Activated CD8-positive, alpha-beta memory T cell treated with anti-CD3 and anti-CD28 coated beads for 48 hours (primary cell): ENCODE data around the gene NIFK.
"Not testable (repeated sequence)": the region's sequence is repeated elsewhere in the genome, so short reads cannot be mapped to it uniquely, and the experiment has no call there.

ENCODE experiments used
- DNase-seq, 3 experiments: peaks; one replicate each; pipeline ENCODE4 v3.0.0-alpha.2; 2020; ENCODE audit warnings: low read depth in 2 of 3, low spot score in 2 of 3

NIFK gene

DNA sequence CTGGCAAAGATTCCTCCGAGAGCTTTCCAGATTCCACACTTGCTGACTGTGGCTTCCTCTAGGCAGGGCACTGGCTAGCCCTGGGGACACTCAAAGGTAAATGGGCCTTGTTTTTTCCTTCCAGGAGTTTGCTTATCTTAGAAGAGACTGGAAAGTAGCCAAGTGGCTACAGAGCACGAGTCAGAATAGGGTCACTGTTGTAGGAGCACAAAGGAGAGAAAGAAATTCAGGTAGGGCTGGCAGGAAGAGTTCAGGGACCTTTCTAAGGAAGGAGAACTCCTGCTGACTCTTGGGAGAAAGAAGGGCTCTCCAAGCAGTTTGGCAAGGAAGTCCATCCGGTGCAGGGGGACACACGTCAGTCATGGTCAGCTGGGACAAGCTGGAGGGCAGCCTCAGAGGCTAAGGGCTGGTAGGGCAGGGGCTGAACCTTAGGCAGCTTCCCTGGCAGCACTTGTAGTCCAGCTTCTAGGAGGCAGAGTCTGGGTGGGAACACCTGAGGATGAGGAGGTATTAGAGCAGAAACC is 39.5 kb downstream of the NIFK start:
- no peak for DNase-seq

- no peak for DNase-seq
Measured at GRCh38 chr2:121696410-121696930, 40.2 kb downstream of the NIFK start.

GRCh38 chr2:121695171-121695451 is 41.6 kb downstream of the NIFK start:
- no peak for DNase-seq

DNA sequence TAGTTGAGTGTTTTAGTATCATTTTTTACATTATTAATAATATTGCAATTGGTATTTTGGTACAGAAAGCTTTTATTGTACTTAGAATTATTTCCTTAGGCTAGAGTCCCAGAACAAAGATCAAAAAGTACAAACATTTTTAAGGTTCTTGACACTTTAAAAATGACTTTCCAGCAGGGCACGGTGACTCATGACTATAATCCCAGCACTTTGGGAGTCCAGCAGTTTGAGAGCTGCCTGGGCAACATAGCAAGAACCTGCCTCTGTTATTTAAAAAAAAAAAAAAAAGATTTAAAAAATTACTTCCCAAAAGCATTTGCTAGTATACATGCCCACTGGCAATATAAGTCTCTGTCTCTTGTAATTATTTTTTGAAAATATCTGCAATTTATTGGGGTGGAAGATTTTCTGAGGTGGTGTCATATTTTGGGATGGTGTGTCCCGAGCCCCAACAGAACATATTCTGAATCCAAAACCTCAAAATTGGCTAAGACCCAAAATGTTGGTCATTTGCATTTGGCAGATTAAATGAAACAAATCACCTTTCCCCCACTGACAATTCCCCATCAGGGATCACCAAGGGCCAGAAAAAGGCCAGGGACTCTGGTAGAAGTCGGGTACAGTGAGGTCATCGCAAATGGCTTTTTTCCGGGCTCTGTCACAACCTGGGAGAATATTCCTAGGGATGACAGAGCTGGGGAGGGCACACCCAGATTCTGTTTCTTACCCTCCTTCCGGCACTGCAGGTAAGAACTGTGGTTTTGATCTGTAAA is 42.1 kb downstream of the NIFK start:
- no peak for DNase-seq

DNA sequence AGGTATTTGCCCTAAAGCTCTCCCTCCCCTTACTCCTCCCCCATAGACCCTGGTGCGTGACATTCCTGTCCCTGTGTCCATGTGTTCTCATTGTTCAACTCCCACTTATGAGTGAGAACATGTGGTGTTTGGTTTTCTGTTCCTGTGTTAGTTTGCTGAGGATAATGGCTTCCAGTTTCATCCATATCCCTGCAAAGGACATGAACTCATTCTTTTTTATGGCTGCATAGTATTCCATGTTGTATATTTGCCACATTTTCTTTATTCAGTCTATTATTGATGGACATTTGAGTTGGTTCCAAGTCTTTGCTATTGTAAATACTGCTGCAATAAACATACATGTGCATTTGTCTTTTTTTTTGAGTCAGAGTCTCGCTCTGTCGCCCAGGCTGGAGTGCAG is 46.1 kb downstream of the NIFK start:
- not testable (repeated sequence) for DNase-seq

- DNase-seq = no peak
Measured at GRCh38 chr2:121690095-121690494, 46.6 kb downstream of the NIFK start.

- DNase-seq = no peak
Measured at GRCh38 chr2:121689356-121689755, 47.3 kb downstream of the NIFK start.

GRCh38 chr2:121688820-121689219 is 47.9 kb downstream of the NIFK start:
- no peak for DNase-seq

GRCh38 chr2:121686902-121687301 is 49.8 kb downstream of the NIFK start:
- no peak for DNase-seq

GRCh38 chr2:121686218-121686617 is 50.5 kb downstream of the NIFK start:
- DNase-seq = no peak

GRCh38 chr2:121682396-121683298 is 54.0 kb downstream of the NIFK start:
- DNase-seq = no peak

DNA sequence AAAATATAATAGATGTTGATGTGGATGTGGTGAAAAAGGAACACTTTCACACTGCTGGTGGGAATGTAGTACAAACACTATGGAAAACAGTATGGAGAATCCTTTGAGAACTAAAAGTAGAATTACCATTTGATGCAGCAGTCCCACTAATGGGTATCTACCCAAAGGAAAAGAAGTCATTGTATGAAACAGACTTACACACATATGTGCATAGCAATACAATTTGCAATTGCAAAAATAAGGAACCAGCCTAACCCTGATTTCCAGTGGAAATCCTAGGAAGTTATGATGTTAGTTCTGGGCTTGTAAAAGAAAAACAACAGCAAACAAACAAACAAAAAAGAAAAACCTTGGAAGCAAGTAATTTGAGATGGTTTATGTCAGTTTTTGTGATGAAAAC is 58.8 kb downstream of the NIFK start:
- no peak for DNase-seq
